HEK293 (cell line): ENCODE results near the gene DPH6.

Source experiments
- CTCF ChIP-seq: fragments of 450-650 bp; formaldehyde crosslinking; IDR thresholded peaks from 2 replicates; pipeline ENCODE4 v1.5.1; 2016; ENCODE audit warnings: missing biosample characterization, missing genetic modification characterization
- FEZF1 ChIP-seq: fragments of 450-650 bp; formaldehyde crosslinking; IDR thresholded peaks from 2 replicates; pipeline ENCODE4 v1.5.1; 2016; ENCODE audit warnings: missing biosample characterization, missing genetic modification characterization
- GLI4 ChIP-seq: fragments of 450-650 bp; formaldehyde crosslinking; IDR thresholded peaks from 2 replicates; pipeline ENCODE4 v1.5.1; 2016; ENCODE audit warnings: missing biosample characterization, missing genetic modification characterization
- MYNN ChIP-seq: fragments of 450-650 bp; formaldehyde crosslinking; IDR thresholded peaks from 2 replicates; pipeline ENCODE4 v1.5.1; 2016; ENCODE audit warnings: missing biosample characterization, missing genetic modification characterization, borderline replicate concordance
- REST ChIP-seq: fragments of 450-650 bp; formaldehyde crosslinking; IDR thresholded peaks from 2 replicates; pipeline ENCODE4 v1.5.1; 2016; ENCODE audit warnings: missing biosample characterization, missing genetic modification characterization
- YY1 ChIP-seq: fragments of 450-650 bp; formaldehyde crosslinking; IDR thresholded peaks from 2 replicates; pipeline ENCODE4 v1.5.1; 2018; ENCODE audit warnings: missing biosample characterization, missing genetic modification characterization
- ZBTB17 ChIP-seq: fragments of 450-650 bp; formaldehyde crosslinking; IDR thresholded peaks from 2 replicates; pipeline ENCODE4 v1.5.1; 2016; ENCODE audit warnings: missing biosample characterization, missing genetic modification characterization
- ZBTB21 ChIP-seq: fragments of 450-650 bp; formaldehyde crosslinking; IDR thresholded peaks from 2 replicates; pipeline ENCODE4 v1.5.1; 2017; ENCODE audit warnings: missing biosample characterization, missing genetic modification characterization
- ZBTB7A ChIP-seq: fragments of 450-650 bp; formaldehyde crosslinking; IDR thresholded peaks from 2 replicates; pipeline ENCODE4 v1.5.1; 2016; ENCODE audit warnings: low read depth, missing biosample characterization, missing genetic modification characterization
- ZNF114 ChIP-seq: fragments of 450-650 bp; formaldehyde crosslinking; IDR thresholded peaks from 2 replicates; pipeline ENCODE4 v1.5.0; 2017; ENCODE audit warnings: missing biosample characterization, missing genetic modification characterization
- ZNF121 ChIP-seq: fragments of 450-650 bp; formaldehyde crosslinking; IDR thresholded peaks from 2 replicates; pipeline ENCODE4 v1.5.1; 2016; ENCODE audit warnings: missing biosample characterization, missing genetic modification characterization
- ZNF701 ChIP-seq: fragments of 450-650 bp; formaldehyde crosslinking; IDR thresholded peaks from 2 replicates; pipeline ENCODE4 v1.5.1; 2016; ENCODE audit warnings: missing biosample characterization, missing genetic modification characterization
- ZNF76 ChIP-seq: fragments of 450-650 bp; formaldehyde crosslinking; IDR thresholded peaks from 2 replicates; pipeline ENCODE4; 2016; ENCODE audit warnings: low read depth, missing biosample characterization, missing genetic modification characterization, borderline replicate concordance

- TF ChIP-seq CTCF (tag by site-specific recombination), result no peak
- TF ChIP-seq ZNF121, result no peak
- no peak for TF ChIP-seq YY1 (tag by site-specific recombination)
- TF ChIP-seq ZBTB7A, result no peak
- TF ChIP-seq ZNF114 (tag by site-specific recombination), result no peak
- no peak for TF ChIP-seq ZBTB21
- no peak for TF ChIP-seq MYNN (tag by site-specific recombination)
- no peak for TF ChIP-seq FEZF1 (tag by site-specific recombination)
- no peak for TF ChIP-seq REST (tag by site-specific recombination)
- no peak for TF ChIP-seq ZNF701
- TF ChIP-seq ZNF76, result no peak
- no peak for TF ChIP-seq GLI4 (tag by site-specific recombination)
- no peak for TF ChIP-seq ZBTB17 (tag by site-specific recombination)
Measured at GRCh38 chr15:35491999-35492398, 54.0 kb downstream of the DPH6 start.
